ENCODE measurements around the gene HNRNPA0. TPM values are rescaled to one million over a fixed set of nuclear protein-coding genes. Genes with fewer than 3 reads are reported as not detected.

The HNRNPA0 gene
- total and polyA plus RNA-seq, 2 experiments from 2014 or later = 15.1 to 39.9 TPM

GRCh38 chr5:137730336-137730735, 23.8 kb downstream of the HNRNPA0 start:
- H3K4me3 ChIP-seq = no peak overlapping the region
- H3K36me3 ChIP-seq (ENCODE audit: insufficient read depth) = no peaks in the 10 kb centered on the region
- TF ChIP-seq ZNF114 (CRISPR knock-in tag; IDR thresholded peaks at IDR 0.05) (no peak), EZH2 (IDR thresholded peaks at IDR 0.05; ENCODE audit: low read depth, unreplicated experiment) (no peak), JUNB (IDR thresholded peaks at IDR 0.05; ENCODE audit: unreplicated experiment) (no peak), ZNF331 (CRISPR knock-in tag; IDR thresholded peaks at IDR 0.05; ENCODE audit: low read depth) (no peak), ZNF462 (CRISPR knock-in tag; IDR thresholded peaks at IDR 0.05) (no peak), CTCF (conservative IDR thresholded peaks at IDR 0.05; ENCODE audit: low read depth in 2 of 2) (no peak), CREB1 (CRISPR knock-in tag; IDR thresholded peaks at IDR 0.05; ENCODE audit: low read depth) (no peak), ETS1 (IDR thresholded peaks at IDR 0.05) (no peak), REST (IDR thresholded peaks at IDR 0.05; ENCODE audit: unreplicated experiment) (no peak), NANOG (IDR thresholded peaks at IDR 0.05; ENCODE audit: borderline replicate concordance) (no peak)
- no peak for DNase-seq (ENCODE audit: low spot score)
- no peak overlapping the region for H3K27ac ChIP-seq (ENCODE audit: low read depth)
- peaks cover 5% of the 10 kb centered on the region; the same call in 1 of the 2 replicates for H4K20me1 ChIP-seq (replicated peaks; ENCODE audit: insufficient read depth)
- H3K4me1 ChIP-seq (ENCODE audit: insufficient read depth) = peaks cover 10% of the 10 kb centered on the region; the same call in 1 of the 2 replicates
- Mint-ChIP-seq H3K36me3 (ENCODE audit: low read depth) (no peaks in the 10 kb centered on the region), H3K27me3 (ENCODE audit: insufficient read depth, low read depth, poor library complexity) (peaks cover 2% of the 10 kb centered on the region), H3K4me1 (peaks cover 19% of the 10 kb centered on the region; the same call in 2 of the 3 replicates), H3K27ac (no peak overlapping the region; the same call in 1 of the 2 replicates), H3K4me3 (no peak overlapping the region), H3K9me3 (no peaks in the 10 kb centered on the region)
- no peak for ATAC-seq
- H3F3A ChIP-seq (replicated peaks; ENCODE audit: low read depth) = no peaks in the 10 kb centered on the region
- peaks cover 88% of the 10 kb centered on the region for H3K79me2 ChIP-seq (replicated peaks; ENCODE audit: insufficient read depth)
- H2AFZ ChIP-seq = no peak overlapping the region
- H3K27me3 ChIP-seq (ENCODE audit: insufficient read depth) = no peaks in the 10 kb centered on the region
- no peaks in the 10 kb centered on the region for H3K9me2 ChIP-seq (ENCODE audit: insufficient read depth)
- no peak overlapping the region for H3K4me2 ChIP-seq

Data from GM23338 (cell line).